SJCRH30 (cell line): ENCODE data around the gene ARHGAP5. TPM values are rescaled to one million over a fixed set of nuclear protein-coding genes. Genes with fewer than 3 reads are reported as not detected.

ENCODE experiments used
- DNase-seq, 2 experiments: peaks; one replicate each; pipeline ENCODE4 v3.0.0-alpha.2; 2015 to 2020
- H3K27ac ChIP-seq: fragments of 250-450 bp; sonication (Bioruptor Pico); 2 replicates; pipeline ENCODE4 v1.5.1; 2020; ENCODE audit warnings: mild to moderate bottlenecking, moderate library complexity
- H3K27me3 ChIP-seq: fragments of 250-450 bp; sonication (Bioruptor Pico); 2 replicates; pipeline ENCODE4 v1.5.1; 2020; ENCODE audit warnings: mild to moderate bottlenecking, moderate library complexity
- H3K36me3 ChIP-seq: fragments of 250-450 bp; sonication (Bioruptor Pico); 2 replicates; pipeline ENCODE4 v1.5.1; 2020; ENCODE audit warnings: mild to moderate bottlenecking, moderate library complexity
- H3K4me1 ChIP-seq: fragments of 250-450 bp; sonication (Bioruptor Pico); 2 replicates; pipeline ENCODE4 v1.5.1; 2020; ENCODE audit warnings: mild to moderate bottlenecking, moderate library complexity
- H3K4me3 ChIP-seq: fragments of 250-450 bp; sonication (Bioruptor Pico); 2 replicates; pipeline ENCODE4 v1.5.1; 2020; ENCODE audit warnings: mild to moderate bottlenecking, moderate library complexity
- H3K9me3 ChIP-seq: fragments of 250-450 bp; sonication (Bioruptor Pico); replicated peaks from 2 replicates; pipeline ENCODE4 v1.5.1; 2020; ENCODE audit warnings: mild to moderate bottlenecking, moderate library complexity
- total RNA-seq: library from RNA; depleted of rRNA; stranded (reverse); fragments of >200 nt; shearing (Covaris generic); gene quantifications from 2 replicates; pipeline ENCODE4 v1.2.3, GENCODE V29; 2014; rRNA removed

ARHGAP5 gene, protein sequence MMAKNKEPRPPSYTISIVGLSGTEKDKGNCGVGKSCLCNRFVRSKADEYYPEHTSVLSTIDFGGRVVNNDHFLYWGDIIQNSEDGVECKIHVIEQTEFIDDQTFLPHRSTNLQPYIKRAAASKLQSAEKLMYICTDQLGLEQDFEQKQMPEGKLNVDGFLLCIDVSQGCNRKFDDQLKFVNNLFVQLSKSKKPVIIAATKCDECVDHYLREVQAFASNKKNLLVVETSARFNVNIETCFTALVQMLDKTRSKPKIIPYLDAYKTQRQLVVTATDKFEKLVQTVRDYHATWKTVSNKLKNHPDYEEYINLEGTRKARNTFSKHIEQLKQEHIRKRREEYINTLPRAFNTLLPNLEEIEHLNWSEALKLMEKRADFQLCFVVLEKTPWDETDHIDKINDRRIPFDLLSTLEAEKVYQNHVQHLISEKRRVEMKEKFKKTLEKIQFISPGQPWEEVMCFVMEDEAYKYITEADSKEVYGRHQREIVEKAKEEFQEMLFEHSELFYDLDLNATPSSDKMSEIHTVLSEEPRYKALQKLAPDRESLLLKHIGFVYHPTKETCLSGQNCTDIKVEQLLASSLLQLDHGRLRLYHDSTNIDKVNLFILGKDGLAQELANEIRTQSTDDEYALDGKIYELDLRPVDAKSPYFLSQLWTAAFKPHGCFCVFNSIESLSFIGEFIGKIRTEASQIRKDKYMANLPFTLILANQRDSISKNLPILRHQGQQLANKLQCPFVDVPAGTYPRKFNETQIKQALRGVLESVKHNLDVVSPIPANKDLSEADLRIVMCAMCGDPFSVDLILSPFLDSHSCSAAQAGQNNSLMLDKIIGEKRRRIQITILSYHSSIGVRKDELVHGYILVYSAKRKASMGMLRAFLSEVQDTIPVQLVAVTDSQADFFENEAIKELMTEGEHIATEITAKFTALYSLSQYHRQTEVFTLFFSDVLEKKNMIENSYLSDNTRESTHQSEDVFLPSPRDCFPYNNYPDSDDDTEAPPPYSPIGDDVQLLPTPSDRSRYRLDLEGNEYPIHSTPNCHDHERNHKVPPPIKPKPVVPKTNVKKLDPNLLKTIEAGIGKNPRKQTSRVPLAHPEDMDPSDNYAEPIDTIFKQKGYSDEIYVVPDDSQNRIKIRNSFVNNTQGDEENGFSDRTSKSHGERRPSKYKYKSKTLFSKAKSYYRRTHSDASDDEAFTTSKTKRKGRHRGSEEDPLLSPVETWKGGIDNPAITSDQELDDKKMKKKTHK (N-terminal part only)
- total RNA-seq, result 166 and 178 TPM in 2 replicates

DNA sequence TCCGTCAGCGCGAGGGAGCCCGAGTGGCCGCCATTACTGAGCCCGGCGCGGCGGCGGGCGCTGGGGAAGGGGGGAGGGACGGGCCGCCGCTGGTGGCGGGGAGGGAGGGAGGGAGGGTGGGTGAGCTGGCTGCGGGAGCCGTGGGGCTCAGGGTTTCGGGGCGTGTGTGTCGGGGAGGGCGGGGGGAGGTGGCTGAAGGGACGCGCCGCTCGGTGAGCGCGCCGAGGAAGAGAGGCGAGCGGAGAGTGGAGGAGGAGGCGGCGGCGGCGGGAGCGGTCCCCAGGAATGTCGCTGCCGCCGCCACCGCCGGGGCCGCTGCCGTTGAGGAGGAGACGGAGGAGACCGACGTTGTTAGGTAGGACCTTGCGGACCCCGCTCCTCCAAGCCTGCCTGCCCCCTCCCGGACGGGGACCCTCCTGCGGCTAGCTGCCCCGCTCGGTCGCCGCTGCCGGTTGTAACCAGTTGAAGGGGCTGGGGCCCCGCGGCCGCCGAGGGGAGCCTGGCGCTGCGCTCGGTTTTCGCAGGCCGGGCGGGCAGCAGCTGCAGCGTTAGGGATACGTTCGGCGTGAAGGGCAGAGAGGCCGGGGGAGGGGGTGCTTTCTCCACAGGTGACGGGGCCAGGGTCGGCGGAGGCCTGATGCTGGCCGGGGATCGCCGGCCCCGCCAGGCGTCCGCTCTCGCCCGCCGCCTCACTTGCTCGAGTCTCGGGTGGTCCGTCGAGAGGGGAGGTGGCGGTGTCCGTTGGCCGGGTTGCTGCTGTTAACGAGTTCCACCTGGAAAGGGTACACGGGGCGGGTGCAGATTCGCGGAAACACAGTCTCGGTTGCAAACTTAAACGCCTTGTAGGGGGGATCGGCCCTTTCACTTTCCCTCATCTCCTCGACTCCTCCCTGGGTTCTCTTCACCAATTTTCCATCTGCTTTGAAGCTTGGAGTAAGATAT, at the start of gene ARHGAP5:
ARHGAP5 (plus strand) TSS at position 224 of the 942 bp plus-strand sequence. CDS start 13,366 bp downstream, outside the sequence.
- peak; percentile 64 to 66 for DNase-seq
- H3K27me3 ChIP-seq, result no peaks in the 10 kb centered on the region

DNA sequence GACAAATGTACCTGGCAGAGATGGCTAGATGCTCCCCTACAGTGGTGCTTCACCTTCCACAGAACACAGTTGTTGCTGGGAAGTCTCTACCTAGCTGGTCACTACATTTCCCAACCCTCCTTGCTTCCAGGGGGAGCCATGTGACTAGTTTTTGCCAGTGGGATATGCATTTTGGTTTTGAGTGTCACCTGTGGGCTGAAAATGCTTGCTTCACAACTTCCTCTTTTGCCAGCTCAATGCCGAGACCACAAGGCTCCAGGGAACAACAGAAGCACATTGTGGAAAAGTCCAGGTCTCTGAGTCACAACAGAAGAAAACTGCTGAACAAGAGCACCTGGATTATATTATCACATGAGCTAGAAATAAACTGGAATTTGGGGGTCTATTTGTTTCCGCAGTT, 48.5 kb upstream of the ARHGAP5 start:
- no peak for DNase-seq
- Histone ChIP-seq H3K9me3 (no peaks in the 10 kb centered on the region; the same call in 1 of the 2 replicates), H3K27me3 (no peaks in the 10 kb centered on the region), H3K4me3 (no peak overlapping the region), H3K4me1 (no peaks in the 10 kb centered on the region), H3K27ac (no peak overlapping the region), H3K36me3 (no peaks in the 10 kb centered on the region)

More for the DNA sequence above, at the start of gene ARHGAP5:
- Histone ChIP-seq H3K27ac (peak within 1 kb of the TSS; percentile 95), H3K9me3 (no peaks in the 10 kb centered on the region), H3K4me3 (peak within 1 kb of the TSS; percentile 98), H3K4me1 (peaks cover 8% of the 10 kb centered on the region; the same call in 1 of the 2 replicates), H3K36me3 (no peaks in the 10 kb centered on the region; the same call in 1 of the 2 replicates)

DNA sequence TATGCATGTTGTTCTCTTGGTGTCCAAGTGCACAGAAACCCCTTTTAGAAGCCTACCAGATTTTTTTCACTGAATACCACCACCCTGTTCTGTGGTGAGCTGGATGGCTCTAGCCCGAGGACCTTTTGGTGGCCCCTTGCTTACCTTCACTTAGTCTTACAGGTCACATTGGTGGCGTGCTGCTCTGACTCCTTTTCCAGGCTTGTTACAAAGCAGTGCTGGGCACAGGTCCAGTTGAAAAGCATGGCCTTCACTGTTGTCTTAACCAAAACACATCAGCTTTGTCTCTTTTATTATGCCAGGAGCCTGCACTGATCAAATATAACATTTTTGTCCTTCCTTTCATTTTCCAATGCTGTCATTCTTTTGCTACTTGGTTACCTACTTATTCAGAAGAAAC, 43.6 kb upstream of the ARHGAP5 start:
- no peaks in the 10 kb centered on the region for H3K36me3 ChIP-seq
- H3K27ac ChIP-seq, result no peak overlapping the region
- DNase-seq, result no peak
- no peaks in the 10 kb centered on the region for H3K27me3 ChIP-seq
- no peak overlapping the region for H3K4me3 ChIP-seq
- no peaks in the 10 kb centered on the region for H3K9me3 ChIP-seq
- no peaks in the 10 kb centered on the region for H3K4me1 ChIP-seq

DNA sequence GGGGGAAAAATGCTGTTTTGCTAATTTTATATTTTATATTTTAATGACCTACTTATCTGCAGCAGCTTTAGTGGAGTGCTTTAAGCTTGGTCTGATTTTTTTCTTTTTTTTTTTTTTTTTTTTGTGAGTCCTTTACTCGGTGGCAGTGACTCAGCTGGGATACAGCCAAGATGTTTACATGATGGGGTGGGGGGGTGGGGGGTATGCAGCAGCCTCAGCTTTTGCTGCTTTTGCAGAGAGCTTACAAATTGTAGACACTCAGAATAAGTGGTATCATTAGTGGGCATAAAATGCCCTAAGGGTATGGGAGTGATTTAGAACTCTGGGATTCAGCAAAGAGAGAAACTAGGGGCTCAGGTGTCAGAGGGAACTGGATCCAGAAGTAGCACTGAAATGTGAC, 38.2 kb upstream of the ARHGAP5 start:
- H3K27me3 ChIP-seq, result no peaks in the 10 kb centered on the region
- H3K27ac ChIP-seq, result no peak overlapping the region
- peak in 1 of 2 experiments; percentile 3 for DNase-seq
- H3K36me3 ChIP-seq, result no peaks in the 10 kb centered on the region
- no peaks in the 10 kb centered on the region for H3K4me1 ChIP-seq
- no peaks in the 10 kb centered on the region for H3K9me3 ChIP-seq
- H3K4me3 ChIP-seq, result no peak overlapping the region

DNA sequence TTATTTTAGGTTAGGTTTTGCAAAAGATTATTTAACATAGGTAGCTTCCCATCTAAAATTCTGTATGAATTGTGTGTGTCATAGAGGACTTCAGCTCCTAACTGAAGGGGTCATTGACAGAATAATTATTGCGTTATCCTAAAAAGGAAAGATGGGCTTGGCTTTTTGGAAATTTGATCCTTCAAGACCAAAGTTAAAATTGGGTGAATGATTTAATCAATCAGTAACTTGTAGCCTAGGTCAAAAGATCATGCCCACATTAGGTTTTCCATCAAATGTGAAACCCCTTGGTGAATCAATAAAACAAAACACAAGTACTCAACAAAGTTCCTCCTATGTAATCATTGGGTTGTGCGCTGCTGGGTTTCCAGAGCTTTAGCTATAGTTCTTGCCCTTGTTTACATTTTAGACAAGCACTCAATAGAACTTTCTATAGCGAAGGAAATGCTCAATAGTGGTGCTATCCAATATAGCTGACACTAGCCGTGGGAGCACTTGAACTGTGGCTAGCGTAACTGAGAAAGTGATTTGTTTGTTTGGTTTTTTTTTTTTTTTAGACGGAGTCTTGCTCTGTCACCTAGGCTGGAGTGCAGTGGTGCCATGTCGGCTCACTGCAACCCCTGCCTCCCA, 37.6 kb upstream of the ARHGAP5 start:
- no peak overlapping the region for H3K4me3 ChIP-seq
- DNase-seq, result no peak
- no peak overlapping the region for H3K27ac ChIP-seq
- no peaks in the 10 kb centered on the region for H3K36me3 ChIP-seq
- H3K27me3 ChIP-seq, result no peaks in the 10 kb centered on the region
- H3K4me1 ChIP-seq, result no peaks in the 10 kb centered on the region
- no peaks in the 10 kb centered on the region for H3K9me3 ChIP-seq

DNA sequence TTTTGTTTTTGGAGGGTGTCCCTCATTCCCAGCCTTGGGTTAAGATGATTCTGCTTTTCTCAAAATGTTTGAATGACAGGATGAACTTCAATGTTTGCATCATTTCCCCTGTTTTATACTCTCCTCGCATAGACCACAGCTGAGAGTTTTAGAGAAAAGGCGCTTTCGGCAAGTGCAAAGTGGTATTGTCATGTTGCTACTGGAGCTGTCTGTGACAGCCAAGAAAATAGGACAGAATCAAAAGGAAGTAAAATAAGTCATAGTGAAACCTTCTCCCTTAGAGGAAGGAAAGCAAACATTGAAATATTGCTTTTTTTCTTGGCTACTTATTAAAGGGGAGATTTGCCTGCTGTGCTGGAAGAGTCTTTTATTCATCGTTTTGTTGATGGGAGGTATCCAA, 33.5 kb upstream of the ARHGAP5 start:
- Histone ChIP-seq H3K4me3 (no peak overlapping the region), H3K27me3 (no peaks in the 10 kb centered on the region), H3K27ac (no peak overlapping the region), H3K9me3 (no peaks in the 10 kb centered on the region), H3K4me1 (no peaks in the 10 kb centered on the region), H3K36me3 (no peaks in the 10 kb centered on the region)
- no peak for DNase-seq

DNA sequence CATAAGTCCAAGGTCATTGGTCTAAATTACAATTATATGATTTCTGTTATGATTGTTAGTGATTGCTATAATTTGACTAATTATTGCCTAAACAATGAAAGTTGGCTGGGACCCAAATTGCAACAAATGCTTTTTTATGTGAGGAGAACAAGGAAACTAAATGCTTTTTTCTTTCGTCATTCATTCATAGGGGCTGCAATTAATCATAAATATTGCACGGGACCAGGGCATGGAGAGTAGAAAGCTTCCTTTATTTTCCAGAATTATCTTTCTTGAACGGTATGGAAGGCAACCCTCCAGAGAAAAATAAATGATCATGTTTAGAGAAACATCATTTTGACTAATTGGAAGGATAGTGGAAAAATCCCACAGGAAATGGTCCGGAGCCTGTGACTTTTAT, 32.6 kb upstream of the ARHGAP5 start:
- no peaks in the 10 kb centered on the region for H3K9me3 ChIP-seq
- DNase-seq, result no peak

DNA sequence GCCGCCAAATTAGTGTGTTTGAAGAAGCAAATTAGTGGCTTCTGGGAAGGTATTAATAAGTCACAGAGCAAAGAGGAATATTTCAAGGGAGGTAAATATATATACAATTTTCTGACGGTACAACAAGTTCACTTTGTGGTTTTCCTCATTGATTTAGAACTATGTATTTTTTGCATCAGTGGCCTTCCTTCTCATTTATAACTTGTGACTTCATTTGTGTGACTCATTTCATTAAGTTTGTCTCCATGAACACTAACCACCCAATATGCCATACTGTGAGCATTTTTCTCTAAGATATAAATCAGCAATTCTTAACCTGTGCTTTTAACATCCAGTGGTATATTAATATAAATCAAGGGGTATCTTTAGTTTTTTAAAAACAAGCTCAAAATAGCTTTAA, 29.3 kb upstream of the ARHGAP5 start:
- Histone ChIP-seq H3K4me1 (no peaks in the 10 kb centered on the region), H3K9me3 (no peaks in the 10 kb centered on the region), H3K27ac (no peak overlapping the region), H3K4me3 (no peak overlapping the region), H3K36me3 (no peaks in the 10 kb centered on the region), H3K27me3 (no peaks in the 10 kb centered on the region)
- no peak for DNase-seq

More for the DNA sequence above, 32.6 kb upstream of the ARHGAP5 start:
- H3K27me3 ChIP-seq, result no peaks in the 10 kb centered on the region
- no peak overlapping the region for H3K4me3 ChIP-seq
- H3K36me3 ChIP-seq, result no peaks in the 10 kb centered on the region
- H3K27ac ChIP-seq, result no peak overlapping the region
- no peaks in the 10 kb centered on the region for H3K4me1 ChIP-seq

DNA sequence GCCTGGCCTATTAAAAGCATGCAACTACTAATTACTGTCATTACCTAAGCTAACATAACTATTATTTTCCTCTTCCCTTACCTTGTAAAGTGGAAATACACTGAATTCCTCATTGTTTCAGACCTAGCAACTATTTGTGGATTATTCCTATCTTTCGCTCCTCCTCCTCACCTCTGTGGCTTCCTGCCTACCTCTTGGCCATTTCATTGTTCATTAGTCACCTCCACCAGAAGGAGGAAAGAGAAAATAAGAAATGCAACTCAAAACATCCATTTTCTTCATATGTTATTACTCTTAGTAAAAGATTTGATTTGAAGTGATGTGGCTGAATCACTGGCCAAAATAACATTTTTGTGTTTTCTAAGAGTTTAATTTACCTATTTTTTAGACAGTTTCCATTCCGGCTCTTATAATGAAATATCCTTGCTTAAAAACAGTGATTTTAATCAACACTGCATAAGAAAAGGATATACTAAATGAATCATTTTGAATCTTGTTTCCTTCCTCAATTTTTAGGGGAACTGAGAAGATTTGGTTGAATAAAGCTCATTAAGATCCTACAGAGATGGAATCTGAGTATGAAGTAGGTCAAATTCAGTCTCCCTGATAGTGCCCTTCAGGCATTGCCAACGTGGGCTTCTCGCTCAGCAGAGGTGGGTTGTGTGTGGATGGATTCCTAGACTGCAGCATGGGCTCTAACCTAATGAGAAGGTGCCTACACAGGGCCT, 27.6 kb upstream of the ARHGAP5 start:
- Histone ChIP-seq H3K4me1 (no peaks in the 10 kb centered on the region), H3K4me3 (no peak overlapping the region), H3K27me3 (no peaks in the 10 kb centered on the region), H3K27ac (no peak overlapping the region), H3K36me3 (no peaks in the 10 kb centered on the region), H3K9me3 (no peaks in the 10 kb centered on the region)
- no peak for DNase-seq

DNA sequence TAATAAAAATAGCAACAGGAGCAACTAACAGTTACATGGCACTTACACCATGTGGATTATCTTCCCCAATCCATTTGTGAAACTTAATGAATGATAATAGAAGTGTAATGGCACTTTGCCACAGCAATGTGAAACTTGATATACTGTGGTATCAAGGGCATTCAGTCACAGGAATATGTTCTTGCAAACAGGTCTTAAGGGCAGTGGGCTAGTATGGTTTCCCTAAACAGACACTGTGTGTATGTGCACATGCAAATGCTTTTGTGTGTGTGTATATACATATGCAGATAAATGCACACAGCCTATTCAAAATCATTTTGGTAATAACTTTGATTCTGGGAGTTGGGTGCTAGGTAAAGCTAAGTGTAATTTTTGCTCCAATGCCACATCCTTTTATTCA, 26.2 kb upstream of the ARHGAP5 start:
- Histone ChIP-seq H3K4me3 (no peak overlapping the region), H3K36me3 (no peaks in the 10 kb centered on the region), H3K27me3 (no peaks in the 10 kb centered on the region), H3K9me3 (no peaks in the 10 kb centered on the region), H3K4me1 (no peaks in the 10 kb centered on the region), H3K27ac (no peak overlapping the region)
- peak in 1 of 2 experiments; percentile 11 for DNase-seq

DNA sequence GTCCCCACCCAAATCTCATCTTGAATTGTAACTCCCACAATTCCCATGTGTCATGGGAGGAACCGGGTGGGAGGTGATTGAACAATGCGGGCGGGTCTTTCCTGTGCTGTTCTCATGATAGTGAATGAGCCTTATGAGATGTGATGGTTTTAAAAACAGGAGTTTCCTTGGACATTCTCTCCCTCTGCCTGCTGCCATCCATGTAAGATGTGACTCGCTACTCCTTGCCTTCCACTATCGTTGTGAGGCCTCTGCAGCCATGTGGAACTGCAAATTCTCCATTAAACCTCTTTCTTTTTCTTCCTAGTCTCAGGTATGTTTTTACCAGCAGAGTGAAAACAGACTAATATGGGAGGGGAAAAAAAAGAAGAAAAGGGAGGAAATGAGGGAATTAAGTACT, 22.6 kb upstream of the ARHGAP5 start:
- Histone ChIP-seq H3K4me1 (no peaks in the 10 kb centered on the region), H3K27me3 (no peaks in the 10 kb centered on the region), H3K4me3 (no peak overlapping the region), H3K27ac (no peak overlapping the region), H3K9me3 (no peaks in the 10 kb centered on the region), H3K36me3 (no peaks in the 10 kb centered on the region)
- DNase-seq, result no peak

DNA sequence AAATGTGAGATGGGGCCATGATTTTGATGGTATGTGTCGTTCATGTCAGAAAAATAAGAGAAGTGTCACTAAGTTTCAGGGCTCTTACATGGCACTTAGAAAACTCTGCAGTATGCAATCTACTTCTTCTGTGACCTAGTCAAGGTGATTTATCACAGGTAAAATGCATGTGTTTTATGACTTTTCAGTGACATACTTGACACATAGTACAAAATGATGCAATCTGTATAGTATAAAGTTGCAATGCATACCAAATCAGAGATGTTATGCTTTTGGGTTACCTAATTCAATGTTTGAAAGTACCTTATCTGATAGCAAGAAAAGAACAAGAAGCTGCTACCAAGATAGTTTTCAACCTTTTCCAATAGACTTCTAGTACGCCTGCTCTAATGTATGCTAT, 21.9 kb upstream of the ARHGAP5 start:
- Histone ChIP-seq H3K4me3 (no peak overlapping the region), H3K9me3 (no peaks in the 10 kb centered on the region), H3K27me3 (no peaks in the 10 kb centered on the region), H3K36me3 (no peaks in the 10 kb centered on the region), H3K4me1 (no peaks in the 10 kb centered on the region), H3K27ac (no peak overlapping the region)
- DNase-seq, result no peak

DNA sequence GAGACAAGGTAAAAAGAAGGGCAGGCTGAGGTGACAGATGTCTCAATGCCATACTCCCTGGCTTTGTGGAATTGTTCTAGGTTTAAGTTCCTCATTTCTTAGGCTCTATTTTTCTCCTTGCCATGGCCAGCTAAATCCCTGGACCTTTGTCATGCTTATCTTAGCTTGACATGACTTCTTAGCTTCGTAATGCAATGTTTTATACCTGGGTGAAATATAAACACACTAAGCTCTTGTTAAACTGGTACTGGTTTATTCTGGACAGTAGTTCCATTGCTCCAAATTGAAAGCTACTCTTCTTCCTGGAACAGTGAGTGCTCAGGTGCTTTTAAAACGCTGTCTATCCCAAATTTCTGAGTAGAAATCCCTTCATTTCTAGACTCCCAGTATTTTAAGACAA, 17.4 kb upstream of the ARHGAP5 start:
- Histone ChIP-seq H3K4me3 (no peak overlapping the region), H3K4me1 (no peaks in the 10 kb centered on the region), H3K27ac (no peak overlapping the region), H3K9me3 (no peaks in the 10 kb centered on the region), H3K27me3 (no peaks in the 10 kb centered on the region), H3K36me3 (no peaks in the 10 kb centered on the region)
- no peak for DNase-seq
